Left ventricle myocardium inferior (tissue), 1 donor: Measurements from ENCODE around the gene RPL15. TPM values are rescaled to one million over a fixed set of nuclear protein-coding genes. Genes with fewer than 3 reads are reported as not detected.
"Not testable (repeated sequence)": the region's sequence is repeated elsewhere in the genome, so short reads cannot be mapped to it uniquely, and the experiment has no call there.

Experiments
- DNase-seq: peaks from one replicate; pipeline ENCODE4 v3.0.0-alpha.2; 2020
- H3K27ac ChIP-seq: fragments of 200-600 bp; replicated peaks from 2 replicates; pipeline ENCODE4 v1.8.0; 2021
- H3K27me3 ChIP-seq: fragments of 200-600 bp; 2 replicates; pipeline ENCODE4 v1.8.0; 2021; ENCODE audit warnings: low read depth
- H3K36me3 ChIP-seq: fragments of 200-600 bp; 2 replicates; pipeline ENCODE4 v1.8.0; 2021
- H3K4me1 ChIP-seq: fragments of 200-600 bp; 2 replicates; pipeline ENCODE4 v1.8.0; 2021
- H3K4me3 ChIP-seq: fragments of 200-600 bp; 2 replicates; pipeline ENCODE4 v1.8.0; 2021; ENCODE audit warnings: mild to moderate bottlenecking, moderate library complexity
- H3K9me3 ChIP-seq: fragments of 200-600 bp; replicated peaks from 2 replicates; pipeline ENCODE4 v1.8.0; 2021
- CTCF ChIP-seq: fragments of 200-600 bp; IDR thresholded peaks from 2 replicates; pipeline ENCODE4 v1.8.0; 2021; ENCODE audit warnings: antibody characterized with exemption, mild to moderate bottlenecking, borderline replicate concordance
- intact Hi-C: fragments of 100-400 bp; cut with micrococcal nuclease; formaldehyde crosslinking; loops from one replicate; pipeline ENCODE4 v1.11.0; 2022
- total RNA-seq: library from RNA; stranded (reverse); fragmentation: NEBNext Ultra II Directional; extraction: Animal tissue kit (Norgen Biotek cat#: 25700); gene quantifications from one replicate; pipeline ENCODE4 v1.2.1, GENCODE V29; 2021
- donor health status: DM: no; HTN: yes; CAD: no; lungs with severe emphysema.

Gene RPL15
- total RNA-seq, 1 donor from 2014 or later, result 915 TPM

DNA sequence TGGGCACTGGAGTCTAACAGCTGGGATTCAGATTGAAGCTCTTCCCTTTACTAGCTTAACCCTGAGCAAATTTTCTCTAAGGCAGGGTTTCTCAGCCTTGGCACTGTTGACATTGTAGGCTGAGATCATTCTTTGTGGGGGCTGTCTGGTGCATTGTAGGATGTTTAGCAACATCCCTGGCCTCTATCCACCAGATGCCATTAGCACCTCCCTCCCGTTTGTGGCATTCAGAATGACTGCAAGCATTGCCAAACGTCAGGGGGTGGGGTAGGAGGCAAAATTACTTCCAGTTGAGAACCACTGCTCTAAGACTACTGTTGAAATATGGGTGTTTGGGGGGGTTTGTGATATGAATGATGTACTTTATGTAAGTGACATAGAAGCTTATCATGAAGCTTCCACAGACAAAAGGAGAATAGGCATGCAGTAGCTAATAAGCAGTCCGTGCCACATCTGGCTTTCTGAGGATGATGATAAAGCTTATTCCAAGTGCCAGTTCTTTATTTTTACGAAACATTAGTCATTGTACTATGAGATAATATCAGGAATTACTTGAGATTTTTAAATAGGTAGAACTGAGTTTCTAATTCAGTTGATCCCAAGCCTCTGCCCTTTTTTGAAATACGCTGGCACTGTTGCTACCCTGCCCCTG lies 39.5 kb upstream of the RPL15 start:
- TF ChIP-seq CTCF, result no peak
- no peak overlapping the region for H3K4me3 ChIP-seq
- H3K4me1 ChIP-seq, result peaks cover 69% of the 10 kb centered on the region
- H3K27ac ChIP-seq, result no peak overlapping the region
- no peaks in the 10 kb centered on the region for H3K36me3 ChIP-seq
- H3K9me3 ChIP-seq, result no peaks in the 10 kb centered on the region
- DNase-seq, result no peak
- intact Hi-C loops, result no loop called here
- H3K27me3 ChIP-seq, result no peaks in the 10 kb centered on the region

DNA sequence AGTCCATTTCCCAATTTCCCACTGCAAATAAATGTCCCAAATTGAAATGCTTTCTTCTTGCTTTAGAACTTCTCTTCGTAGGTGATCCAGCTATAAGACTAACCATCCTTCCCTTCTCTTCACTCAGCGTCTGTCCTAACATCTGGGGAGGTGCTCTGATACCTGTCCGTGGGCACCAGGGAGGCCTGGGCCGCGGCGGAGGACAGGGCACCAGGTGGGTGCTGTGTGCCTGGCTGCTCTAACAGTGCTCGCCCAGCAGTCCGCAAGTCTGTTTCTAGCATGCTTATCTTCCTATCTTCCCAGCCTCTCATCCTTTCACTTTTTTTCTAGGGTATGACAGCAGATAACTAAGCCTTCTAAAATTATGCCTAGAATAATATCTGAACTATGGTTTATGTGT lies 37.4 kb upstream of the RPL15 start:
- H3K27ac ChIP-seq, result no peak overlapping the region
- DNase-seq, result no peak
- TF ChIP-seq CTCF, result no peak
- no peaks in the 10 kb centered on the region for H3K36me3 ChIP-seq
- H3K4me3 ChIP-seq, result no peak overlapping the region
- peaks cover 54% of the 10 kb centered on the region for H3K4me1 ChIP-seq
- H3K27me3 ChIP-seq, result no peaks in the 10 kb centered on the region
- intact Hi-C loops, result no loop called here
- no peaks in the 10 kb centered on the region for H3K9me3 ChIP-seq

- Histone ChIP-seq H3K9me3 (no peaks in the 10 kb centered on the region), H3K4me1 (peaks cover 42% of the 10 kb centered on the region), H3K27ac (no peak overlapping the region), H3K36me3 (no peaks in the 10 kb centered on the region), H3K4me3 (no peak overlapping the region), H3K27me3 (no peaks in the 10 kb centered on the region)
- intact Hi-C loops, result no loop called here
- TF ChIP-seq CTCF, result no peak
- no peak for DNase-seq
Observed at GRCh38 chr3:23880703-23881339, 36.1 kb upstream of the RPL15 start.

- H3K4me3 ChIP-seq, H3K36me3 ChIP-seq, intact Hi-C loops, H3K9me3 ChIP-seq, H3K27ac ChIP-seq, DNase-seq, H3K27me3 ChIP-seq: not testable (repeated sequence)
- H3K4me1 ChIP-seq, result peaks cover 30% of the 10 kb centered on the region
Observed at GRCh38 chr3:23881993-23882392, 34.9 kb upstream of the RPL15 start.

- no peak for DNase-seq
- Histone ChIP-seq H3K9me3 (no peaks in the 10 kb centered on the region), H3K36me3 (no peaks in the 10 kb centered on the region), H3K27ac (no peak overlapping the region), H3K4me1 (peaks cover 29% of the 10 kb centered on the region), H3K27me3 (no peaks in the 10 kb centered on the region), H3K4me3 (no peak overlapping the region)
- intact Hi-C loops, result no loop called here
- no peak for TF ChIP-seq CTCF
Observed at GRCh38 chr3:23882487-23882918, 34.4 kb upstream of the RPL15 start.

- no peak for DNase-seq
- Histone ChIP-seq H3K27ac (no peak overlapping the region), H3K9me3 (no peaks in the 10 kb centered on the region), H3K27me3 (no peaks in the 10 kb centered on the region), H3K4me3 (no peak overlapping the region), H3K4me1 (peaks cover 36% of the 10 kb centered on the region), H3K36me3 (no peaks in the 10 kb centered on the region)
- TF ChIP-seq CTCF, result peak; percentile 33
- intact Hi-C loops, result no loop called here
Observed at GRCh38 chr3:23884481-23884880, 32.5 kb upstream of the RPL15 start.
